Small intestine (tissue), 16 donors: ENCODE results near the gene ITSN2. TPM values are rescaled to one million over a fixed set of nuclear protein-coding genes. Genes with fewer than 3 reads are reported as not detected.
"Not testable (repeated sequence)": the region's sequence is repeated elsewhere in the genome, so short reads cannot be mapped to it uniquely, and the experiment has no call there.

Experiments
- DNase-seq, 2 donors: peaks; one replicate each; pipeline versions ENCODE4 v3.0.0 to v3.0.0-alpha.2; 2013
- FAIRE-seq: peaks from 2 replicates; lab custom pipeline; 2012; peaks lifted over from hg19 to GRCh38; lab: Jason Lieb, UNC
- H3K27ac ChIP-seq, 3 donors: one replicate each; pipeline ENCODE4 v1.5.1; 2013; ENCODE audit warnings: low read length in 2 of 3, mild to moderate bottlenecking in 2 of 3, control low read depth in 1 of 3, inconsistent platforms in 1 of 3, low read depth in 1 of 3, moderate library complexity in 1 of 3
- H3K27me3 ChIP-seq, 3 donors: one replicate each; pipeline ENCODE4 v1.6.1; 2013; ENCODE audit warnings: low read length in 3 of 3, inconsistent platforms in 1 of 3; ENCODE audit not compliant: control insufficient read depth in 3 of 3, insufficient read depth in 3 of 3
- H3K36me3 ChIP-seq, 3 donors: one replicate each; pipeline ENCODE4 v1.6.1; 2013; ENCODE audit warnings: low read length in 3 of 3, inconsistent platforms in 1 of 3, low read depth in 1 of 3, mild to moderate bottlenecking in 1 of 3, moderate library complexity in 1 of 3; ENCODE audit not compliant: control insufficient read depth in 3 of 3, insufficient read depth in 2 of 3
- H3K4me1 ChIP-seq, 3 donors: one replicate each; pipeline ENCODE4 v1.6.1; 2013; ENCODE audit warnings: low read length in 2 of 3, inconsistent platforms in 1 of 3, low read depth in 1 of 3, mild to moderate bottlenecking in 1 of 3, moderate library complexity in 1 of 3; ENCODE audit not compliant: control insufficient read depth in 3 of 3, insufficient read depth in 2 of 3
- H3K4me3 ChIP-seq, 3 donors: one replicate each; pipeline ENCODE4 v1.5.1; 2013; ENCODE audit warnings: low read length in 3 of 3, control low read depth in 1 of 3, inconsistent platforms in 1 of 3, low read depth in 1 of 3, mild to moderate bottlenecking in 1 of 3, moderate library complexity in 1 of 3
- H3K9me3 ChIP-seq, 2 donors: one replicate each; pipeline ENCODE4 v1.6.1; 2013; ENCODE audit warnings: low read depth in 1 of 2, low read length in 1 of 2; ENCODE audit not compliant: control insufficient read depth in 2 of 2, insufficient read depth in 1 of 2
- WGBS, 3 donors: extraction: QIAGEN DNeasy Blood & Tissue Kit; methylation state at CpG; one replicate each; pipeline ENCODE4 v1.1.7; 2013; 5-methylcytosine and 5-hydroxymethylcytosine counted together
- long read RNA-seq, 10 donors: transcript quantifications; one replicate each; lab custom pipeline, GENCODE V29; 2026
- polyA plus RNA-seq, 4 donors: library from polyadenylated mRNA; stranded (reverse) in 3 of 4; unstranded in 1 of 4; fragments of 200-250 nt in 3 of 4; fragments of 120-200 nt in 1 of 4; gene quantifications; one replicate each; pipeline versions ENCODE4 v1.2.1 to v1.2.3, GENCODE V29; 2013
- donor health status: healthy with polysubstance abuse.
- donor health status: control.
- donor health status: control.
- donor health status: Bipolar disorder and iron deficiency.
- donor health status: healthy.

Gene ITSN2
- 10 to 100 TPM; 16.3 to 37.1 (median 29.5) TPM for polyA plus RNA-seq
- long read RNA-seq, donor 1, result 0 reads
- long read RNA-seq, donor 2, result 0 reads
- long read RNA-seq, donor 3, result 0 reads
- long read RNA-seq, donor 4, result 0 reads
- long read RNA-seq, donor 5, result 0 reads
- long read RNA-seq, donor 6, result 0 reads
- long read RNA-seq, donor 7, result 0 reads
- long read RNA-seq, donor 8, result 0 reads
- long read RNA-seq, donor 9, result 0 reads
- long read RNA-seq, donor 10, result 0 reads

GRCh38 chr2:24360050-24360962, at the start of gene ITSN2:
ITSN2 (minus strand) TSS chr2:24360536; CDS start chr2:24328082, 32,454 bp downstream.
- no peak for FAIRE-seq
- DNase-seq, result peak; percentile 84 to 95
- Histone ChIP-seq H3K27me3 (no peaks in the 10 kb centered on the region), H3K9me3 (no peaks in the 10 kb centered on the region), H3K27ac (peak within 1 kb of the TSS; percentile 53 to 100 (median 98)), H3K36me3 (no peaks in the 10 kb centered on the region), H3K4me3 (peak within 1 kb of the TSS; percentile 70 to 100 (median 95)), H3K4me1 (peaks cover 0 to 16% (median 3%) of the 10 kb centered on the region in 3 donors)
- 1 to 2% (median 1%) methylated on average over 67 to 96 of the region's 96 CpGs for WGBS, 3 donors

- Histone ChIP-seq H3K4me1 (no peaks in the 10 kb centered on the region), H3K36me3 (no peaks in the 10 kb centered on the region), H3K27me3 (peaks cover 0 to 2% (median 0%) of the 10 kb centered on the region in 3 donors), H3K4me3 (no peak overlapping the region), H3K27ac (no peak overlapping the region), H3K9me3 (no peaks in the 10 kb centered on the region)
- FAIRE-seq (no peak), DNase-seq (no peak)
- WGBS, 3 donors, result 51 to 67% (median 59%) methylated on average over 5 of the region's 5 CpGs
These were observed 48.8 kb upstream of the ITSN2 start for GRCh38 chr2:24409171-24409570.

- WGBS, 3 donors, result 12 to 65% (median 44%) methylated on average over 8 of the region's 8 CpGs
- not testable (repeated sequence) for H3K4me1 ChIP-seq, FAIRE-seq, H3K9me3 ChIP-seq, H3K36me3 ChIP-seq, H3K27ac ChIP-seq, H3K4me3 ChIP-seq, H3K27me3 ChIP-seq
- DNase-seq, result peak in 1 of 2 donors; percentile 10
These were observed 48.4 kb upstream of the ITSN2 start for GRCh38 chr2:24408704-24409103.

DNA sequence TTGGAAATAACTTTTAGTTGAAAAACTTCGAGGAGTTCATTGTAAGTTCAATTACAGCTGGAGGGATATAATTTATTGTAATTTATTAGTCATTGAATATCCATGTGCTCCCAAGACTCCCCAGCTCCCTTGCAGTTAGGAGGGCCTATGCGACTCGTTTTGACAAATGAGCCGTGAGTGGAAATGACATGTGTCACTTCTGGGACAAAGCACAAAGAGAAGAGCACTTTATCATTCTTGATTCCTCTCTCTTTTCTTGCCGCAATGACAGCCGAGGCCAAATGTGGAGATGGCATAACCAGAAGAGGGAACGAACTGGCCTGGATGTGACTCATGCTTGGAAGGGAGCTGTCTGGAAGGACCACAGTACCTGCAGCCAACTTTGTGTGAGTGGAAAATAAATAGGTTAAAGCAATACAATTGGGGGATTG, 44.2 kb upstream of the ITSN2 start:
- WGBS, 3 donors, result 74 to 80% (median 77%) methylated on average over 7 of the region's 7 CpGs
- H3K9me3 ChIP-seq, result peaks cover 0 to 4% of the 10 kb centered on the region in 2 donors
- H3K4me1 ChIP-seq, result no peaks in the 10 kb centered on the region
- H3K27ac ChIP-seq, result no peak overlapping the region
- FAIRE-seq (no peak), DNase-seq (no peak)
- H3K4me3 ChIP-seq, result no peak overlapping the region
- H3K36me3 ChIP-seq, result no peaks in the 10 kb centered on the region
- peaks cover 0 to 12% (median 3%) of the 10 kb centered on the region in 3 donors for H3K27me3 ChIP-seq

DNA sequence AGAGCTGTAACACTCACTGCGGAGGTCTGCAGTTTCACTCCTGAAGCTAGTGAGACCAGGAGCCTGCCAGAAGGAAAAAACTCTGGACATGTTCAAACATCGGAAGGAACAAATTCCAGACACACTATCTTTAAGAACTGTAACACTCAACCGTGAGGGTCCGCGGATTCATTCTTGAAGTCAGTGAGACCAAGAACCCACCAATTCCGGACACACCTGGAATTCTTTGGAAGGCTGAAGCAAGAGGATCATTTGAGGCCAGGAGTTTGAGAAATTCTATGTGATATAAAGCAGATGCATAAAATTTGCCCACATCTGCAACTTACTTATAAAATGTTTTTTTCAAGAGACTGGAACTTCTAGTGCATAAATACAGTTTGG, 43.5 kb upstream of the ITSN2 start:
- peaks cover 0 to 12% (median 5%) of the 10 kb centered on the region in 3 donors for H3K27me3 ChIP-seq
- no peaks in the 10 kb centered on the region for H3K4me1 ChIP-seq
- no peaks in the 10 kb centered on the region for H3K36me3 ChIP-seq
- 90 to 95% (median 94%) methylated on average over 6 of the region's 6 CpGs for WGBS, 3 donors
- no peak for DNase-seq
- no peak overlapping the region for H3K4me3 ChIP-seq
- no peak overlapping the region for H3K27ac ChIP-seq
- no peak for FAIRE-seq
- peaks cover 0 to 4% of the 10 kb centered on the region in 2 donors for H3K9me3 ChIP-seq

GRCh38 chr2:24403168-24403831, 43.0 kb upstream of the ITSN2 start:
- Histone ChIP-seq H3K9me3 (peaks cover 0 to 4% of the 10 kb centered on the region in 2 donors), H3K27me3 (peaks cover 0 to 12% (median 5%) of the 10 kb centered on the region in 3 donors), H3K4me1 (no peaks in the 10 kb centered on the region), H3K36me3 (no peaks in the 10 kb centered on the region), H3K27ac (no peak overlapping the region), H3K4me3 (no peak overlapping the region)
- WGBS, 3 donors, result 67 to 89% (median 81%) methylated on average over 10 to 13 of the region's 22 CpGs
- DNase-seq, result no peak
- no peak for FAIRE-seq

GRCh38 chr2:24402242-24403097, 42.1 kb upstream of the ITSN2 start:
- H3K9me3 ChIP-seq, result peaks cover 0 to 4% of the 10 kb centered on the region in 2 donors
- H3K27ac ChIP-seq, result no peak overlapping the region
- peak overlapping the region in 2 of 3 donors; percentile 20 to 22 for H3K4me3 ChIP-seq
- no peak for FAIRE-seq
- H3K36me3 ChIP-seq, result no peaks in the 10 kb centered on the region
- DNase-seq, result peak in 1 of 2 donors; percentile 44
- peaks cover 0 to 12% (median 5%) of the 10 kb centered on the region in 3 donors for H3K27me3 ChIP-seq
- 28 to 43% (median 35%) methylated on average over 22 to 38 of the region's 38 CpGs for WGBS, 3 donors
- no peaks in the 10 kb centered on the region for H3K4me1 ChIP-seq
